Ammon's horn (tissue), 1 donor: ENCODE measurements around the gene RAD51AP1.

ENCODE experiments used
- DNase-seq: peaks from one replicate; pipeline ENCODE4 v3.0.0-alpha.2; 2016; ENCODE audit warnings: low spot score

RAD51AP1 gene

GRCh38 chr12:4552191-4552590 is 13.5 kb downstream of the RAD51AP1 start:
- DNase-seq, result no peak

- DNase-seq, result no peak
These were observed 15.3 kb downstream of the RAD51AP1 start for GRCh38 chr12:4553943-4554342.

- DNase-seq, result no peak
These were observed 17.1 kb downstream of the RAD51AP1 start for GRCh38 chr12:4555804-4556203.

- no peak for DNase-seq
These were observed 18.2 kb downstream of the RAD51AP1 start for GRCh38 chr12:4556735-4557530.

GRCh38 chr12:4557586-4557985 is 18.9 kb downstream of the RAD51AP1 start:
- no peak for DNase-seq

- no peak for DNase-seq
These were observed 19.5 kb downstream of the RAD51AP1 start for GRCh38 chr12:4558171-4558570.

GRCh38 chr12:4562034-4562657 is 23.5 kb downstream of the RAD51AP1 start, which contains the start of gene DYRK4:
Gene DYRK4 (plus strand): TSS chr12:4562208. CDS start chr12:4562246, 38 bp downstream.
- DNase-seq, result peak; percentile 79

- DNase-seq, result no peak
These were observed 24.6 kb downstream of the RAD51AP1 start for GRCh38 chr12:4563336-4563735.

GRCh38 chr12:4564818-4565217 is 26.1 kb downstream of the RAD51AP1 start:
- peak; percentile 46 for DNase-seq

GRCh38 chr12:4566474-4566873 is 27.8 kb downstream of the RAD51AP1 start:
- DNase-seq, result no peak

GRCh38 chr12:4567073-4567881 is 28.6 kb downstream of the RAD51AP1 start:
- DNase-seq, result peak; percentile 36

GRCh38 chr12:4569261-4569660 is 30.6 kb downstream of the RAD51AP1 start:
- DNase-seq, result no peak

GRCh38 chr12:4572680-4573079 is 34.0 kb downstream of the RAD51AP1 start:
- DNase-seq, result no peak

GRCh38 chr12:4579305-4580102 is 40.8 kb downstream of the RAD51AP1 start:
- DNase-seq, result peak; percentile 43

- DNase-seq, result no peak
These were observed 41.6 kb downstream of the RAD51AP1 start for GRCh38 chr12:4580281-4580688.

GRCh38 chr12:4584281-4584680 is 45.6 kb downstream of the RAD51AP1 start:
- no peak for DNase-seq

- no peak for DNase-seq
These were observed 46.2 kb downstream of the RAD51AP1 start for GRCh38 chr12:4584896-4585295.

- DNase-seq, result no peak
These were observed 47.8 kb downstream of the RAD51AP1 start for GRCh38 chr12:4586500-4586899.

- no peak for DNase-seq
These were observed 48.4 kb downstream of the RAD51AP1 start for GRCh38 chr12:4587108-4587507.

- DNase-seq, result no peak
These were observed 50.2 kb downstream of the RAD51AP1 start for GRCh38 chr12:4588916-4589315.

- no peak for DNase-seq
These were observed 51.3 kb downstream of the RAD51AP1 start for GRCh38 chr12:4589941-4590340.

- DNase-seq, result no peak
These were observed 52.5 kb downstream of the RAD51AP1 start for GRCh38 chr12:4591180-4591687.
